ENCODE data around the gene LMAN2.

The LMAN2 gene

GRCh38 chr5:177351392-177352329, at the start of gene LMAN2:
LMAN2 (minus strand) TSS chr5:177351668; CDS start chr5:177351647, 21 bp downstream.
- DNase-seq, result peak; percentile 93

GRCh38 chr5:177399997-177400868, 48.8 kb upstream of the LMAN2 start, which contains the start of gene PFN3:
PFN3 (minus strand) TSS chr5:177400661; CDS start chr5:177400576, 85 bp downstream.
- DNase-seq, result no peak

- no peak for DNase-seq
Measured at GRCh38 chr5:177397875-177398390, 46.5 kb upstream of the LMAN2 start.

- no peak for DNase-seq
Measured at GRCh38 chr5:177396807-177397206, 45.3 kb upstream of the LMAN2 start.

- DNase-seq, result no peak
Measured at GRCh38 chr5:177396078-177396477, 44.6 kb upstream of the LMAN2 start.

- DNase-seq, result no peak
Measured at GRCh38 chr5:177393990-177394389, 42.5 kb upstream of the LMAN2 start.

GRCh38 chr5:177393206-177393765, 41.8 kb upstream of the LMAN2 start:
- no peak for DNase-seq

GRCh38 chr5:177392765-177393164, 41.3 kb upstream of the LMAN2 start:
- no peak for DNase-seq

- DNase-seq, result peak; percentile 88
Measured at GRCh38 chr5:177390363-177391300, 39.2 kb upstream of the LMAN2 start.

GRCh38 chr5:177389241-177390169, 38.0 kb upstream of the LMAN2 start:
- DNase-seq, result peak; percentile 61

GRCh38 chr5:177388521-177389052, 37.1 kb upstream of the LMAN2 start:
- no peak for DNase-seq

GRCh38 chr5:177387405-177387804, 35.9 kb upstream of the LMAN2 start:
- no peak for DNase-seq

GRCh38 chr5:177386542-177386941, 35.1 kb upstream of the LMAN2 start:
- DNase-seq, result no peak

- DNase-seq, result no peak
Measured at GRCh38 chr5:177385720-177386119, 34.3 kb upstream of the LMAN2 start.

GRCh38 chr5:177384134-177384533, 32.7 kb upstream of the LMAN2 start, which contains the start of gene SLC34A1:
SLC34A1 (plus strand) TSS chr5:177384434; CDS start chr5:177385742, 1,308 bp downstream.
- DNase-seq, result no peak

GRCh38 chr5:177383181-177383580, 31.7 kb upstream of the LMAN2 start:
- DNase-seq, result no peak

GRCh38 chr5:177382423-177383029, 31.1 kb upstream of the LMAN2 start:
- DNase-seq, result peak; percentile 35

- no peak for DNase-seq
Measured at GRCh38 chr5:177380805-177381126, 29.3 kb upstream of the LMAN2 start.

All from CD4-positive, alpha-beta T cell treated with Interleukin-15 for 1 hour (primary cell).